Measurements from ENCODE around the gene WFDC1.

Gene WFDC1

GRCh38 chr16:84266451-84266850, 28.2 kb upstream of the WFDC1 start:
- DNase-seq (ENCODE audit: low read depth, low spot score), result peak; percentile 75
- H3K9ac ChIP-seq (ENCODE audit: insufficient read length, low read depth), result peak overlapping the region; percentile 7
- TF ChIP-seq YY1 (IDR thresholded peaks at IDR 0.05; ENCODE audit: insufficient read depth, insufficient read length) (no peak), ZNF274 (IDR thresholded peaks at IDR 0.05; ENCODE audit: low read depth, low read length) (no peak), SUZ12 (IDR thresholded peaks at IDR 0.05; ENCODE audit: extremely low read depth, insufficient read depth, insufficient read length) (no peak)
- H3K4me3 ChIP-seq (ENCODE audit: insufficient read length, low read depth), result no peak overlapping the region
- H3K9me3 ChIP-seq (ENCODE audit: insufficient read depth, low read length), result no peaks in the 10 kb centered on the region; the same call in 1 of the 2 replicates
- no peaks in the 10 kb centered on the region for H3K36me3 ChIP-seq (ENCODE audit: insufficient read depth, insufficient read length, low read length)
- H3K27me3 ChIP-seq (ENCODE audit: insufficient read depth, insufficient read length), result no peaks in the 10 kb centered on the region
- H3K4me1 ChIP-seq (ENCODE audit: insufficient read depth, insufficient read length), result peaks cover 2% of the 10 kb centered on the region

GRCh38 chr16:84267380-84267779, 27.3 kb upstream of the WFDC1 start:
- DNase-seq (ENCODE audit: low read depth, low spot score), result no peak
- TF ChIP-seq SUZ12 (IDR thresholded peaks at IDR 0.05; ENCODE audit: extremely low read depth, insufficient read depth, insufficient read length) (no peak), YY1 (IDR thresholded peaks at IDR 0.05; ENCODE audit: insufficient read depth, insufficient read length) (no peak), ZNF274 (IDR thresholded peaks at IDR 0.05; ENCODE audit: low read depth, low read length) (no peak)
- H3K27me3 ChIP-seq (ENCODE audit: insufficient read depth, insufficient read length), result peaks cover 2% of the 10 kb centered on the region
- H3K9me3 ChIP-seq (ENCODE audit: insufficient read depth, low read length), result no peaks in the 10 kb centered on the region; the same call in 1 of the 2 replicates
- H3K4me1 ChIP-seq (ENCODE audit: insufficient read depth, insufficient read length), result peaks cover 2% of the 10 kb centered on the region
- no peak overlapping the region for H3K9ac ChIP-seq (ENCODE audit: insufficient read length, low read depth)
- no peaks in the 10 kb centered on the region for H3K36me3 ChIP-seq (ENCODE audit: insufficient read depth, insufficient read length, low read length)
- H3K4me3 ChIP-seq (ENCODE audit: insufficient read length, low read depth), result no peak overlapping the region

GRCh38 chr16:84268291-84269040, 26.2 kb upstream of the WFDC1 start:
- Histone ChIP-seq H3K27me3 (ENCODE audit: insufficient read depth, insufficient read length) (peaks cover 4% of the 10 kb centered on the region), H3K4me1 (ENCODE audit: insufficient read depth, insufficient read length) (peaks cover 2% of the 10 kb centered on the region), H3K9ac (ENCODE audit: insufficient read length, low read depth) (no peak overlapping the region), H3K4me3 (ENCODE audit: insufficient read length, low read depth) (no peak overlapping the region), H3K36me3 (ENCODE audit: insufficient read depth, insufficient read length, low read length) (no peaks in the 10 kb centered on the region), H3K9me3 (ENCODE audit: insufficient read depth, low read length) (no peaks in the 10 kb centered on the region)
- TF ChIP-seq SUZ12 (IDR thresholded peaks at IDR 0.05; ENCODE audit: extremely low read depth, insufficient read depth, insufficient read length) (no peak), ZNF274 (IDR thresholded peaks at IDR 0.05; ENCODE audit: low read depth, low read length) (no peak), YY1 (IDR thresholded peaks at IDR 0.05; ENCODE audit: insufficient read depth, insufficient read length) (no peak)
- no peak for DNase-seq (ENCODE audit: low read depth, low spot score)

DNA sequence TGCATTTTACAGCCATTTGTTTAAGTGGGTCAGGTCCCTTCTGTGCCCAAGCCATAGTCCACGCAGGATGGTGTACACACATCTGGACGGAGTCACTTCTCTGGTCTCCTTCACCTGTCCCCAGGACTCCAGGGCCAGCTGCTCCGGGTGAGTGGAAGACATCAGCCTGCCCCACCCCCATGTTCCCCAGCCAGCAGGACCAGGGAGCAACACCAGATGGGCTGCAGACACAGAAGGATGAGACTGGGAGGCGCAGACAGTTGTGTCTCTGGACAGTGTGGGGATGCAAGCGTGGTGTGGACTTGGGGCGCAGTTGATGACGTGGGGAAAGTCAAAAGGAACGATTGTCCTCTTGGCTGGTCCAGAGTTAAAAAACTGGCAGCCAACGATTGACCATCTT, 24.6 kb upstream of the WFDC1 start:
- Histone ChIP-seq H3K9me3 (ENCODE audit: insufficient read depth, low read length) (no peaks in the 10 kb centered on the region), H3K36me3 (ENCODE audit: insufficient read depth, insufficient read length, low read length) (no peaks in the 10 kb centered on the region), H3K9ac (ENCODE audit: insufficient read length, low read depth) (no peak overlapping the region), H3K4me1 (ENCODE audit: insufficient read depth, insufficient read length) (peaks cover 2% of the 10 kb centered on the region), H3K27me3 (ENCODE audit: insufficient read depth, insufficient read length) (peaks cover 4% of the 10 kb centered on the region), H3K4me3 (ENCODE audit: insufficient read length, low read depth) (no peak overlapping the region)
- DNase-seq (ENCODE audit: low read depth, low spot score), result no peak
- TF ChIP-seq YY1 (IDR thresholded peaks at IDR 0.05; ENCODE audit: insufficient read depth, insufficient read length) (no peak), ZNF274 (IDR thresholded peaks at IDR 0.05; ENCODE audit: low read depth, low read length) (no peak), SUZ12 (IDR thresholded peaks at IDR 0.05; ENCODE audit: extremely low read depth, insufficient read depth, insufficient read length) (no peak)

DNA sequence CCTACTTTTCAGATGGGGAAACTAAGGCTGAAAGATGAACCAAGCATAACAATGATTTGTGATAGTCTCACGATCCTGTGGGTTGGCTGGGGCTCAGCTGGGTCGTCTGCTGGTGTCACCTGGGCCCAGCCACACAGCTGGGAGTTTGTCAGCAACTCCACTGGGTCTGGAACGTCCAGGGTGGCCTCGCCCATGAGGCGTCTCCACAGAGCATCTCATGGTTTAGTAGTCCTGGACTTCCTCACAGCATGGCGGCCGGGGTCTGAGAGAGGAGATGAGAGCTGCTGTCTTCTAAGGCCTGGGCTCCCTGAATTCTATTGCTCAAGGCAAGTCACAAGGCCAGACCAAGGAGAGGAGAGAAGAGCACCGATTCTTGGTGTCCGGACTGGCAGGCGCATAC, 24.1 kb upstream of the WFDC1 start:
- DNase-seq (ENCODE audit: low read depth, low spot score), result no peak
- H3K9ac ChIP-seq (ENCODE audit: insufficient read length, low read depth), result no peak overlapping the region
- TF ChIP-seq ZNF274 (IDR thresholded peaks at IDR 0.05; ENCODE audit: low read depth, low read length), result no peak
- TF ChIP-seq SUZ12 (IDR thresholded peaks at IDR 0.05; ENCODE audit: extremely low read depth, insufficient read depth, insufficient read length), result no peak
- no peak for TF ChIP-seq YY1 (IDR thresholded peaks at IDR 0.05; ENCODE audit: insufficient read depth, insufficient read length)

DNA sequence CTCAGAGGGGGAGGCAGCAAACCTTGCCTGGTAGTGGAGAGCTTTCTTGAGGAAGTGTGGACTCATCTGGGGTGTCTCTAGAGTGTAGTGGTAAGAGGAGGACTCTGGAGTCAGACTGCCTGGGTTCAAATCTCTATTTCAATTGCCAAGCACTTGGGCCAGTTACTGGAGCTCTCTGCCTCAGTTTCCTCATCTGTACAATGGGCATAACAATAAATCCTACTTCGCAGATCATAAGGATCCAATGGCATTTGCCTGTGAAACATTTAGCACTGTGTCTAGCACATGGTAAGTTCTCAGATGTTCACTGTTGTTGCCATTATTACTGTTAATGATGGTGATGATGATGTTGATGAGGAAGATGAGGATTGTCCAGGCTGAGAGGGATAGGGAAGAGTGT, 23.6 kb upstream of the WFDC1 start:
- Histone ChIP-seq H3K27me3 (ENCODE audit: insufficient read depth, insufficient read length) (peaks cover 4% of the 10 kb centered on the region), H3K9ac (ENCODE audit: insufficient read length, low read depth) (no peak overlapping the region), H3K9me3 (ENCODE audit: insufficient read depth, low read length) (no peaks in the 10 kb centered on the region), H3K4me1 (ENCODE audit: insufficient read depth, insufficient read length) (peaks cover 2% of the 10 kb centered on the region), H3K4me3 (ENCODE audit: insufficient read length, low read depth) (no peak overlapping the region), H3K36me3 (ENCODE audit: insufficient read depth, insufficient read length, low read length) (no peaks in the 10 kb centered on the region)
- no peak for DNase-seq (ENCODE audit: low read depth, low spot score)
- TF ChIP-seq YY1 (IDR thresholded peaks at IDR 0.05; ENCODE audit: insufficient read depth, insufficient read length) (no peak), ZNF274 (IDR thresholded peaks at IDR 0.05; ENCODE audit: low read depth, low read length) (no peak), SUZ12 (IDR thresholded peaks at IDR 0.05; ENCODE audit: extremely low read depth, insufficient read depth, insufficient read length) (no peak)

More for the DNA sequence above, 24.1 kb upstream of the WFDC1 start:
- peaks cover 4% of the 10 kb centered on the region for H3K27me3 ChIP-seq (ENCODE audit: insufficient read depth, insufficient read length)
- H3K36me3 ChIP-seq (ENCODE audit: insufficient read depth, insufficient read length, low read length), result no peaks in the 10 kb centered on the region
- no peak overlapping the region for H3K4me3 ChIP-seq (ENCODE audit: insufficient read length, low read depth)
- H3K9me3 ChIP-seq (ENCODE audit: insufficient read depth, low read length), result no peaks in the 10 kb centered on the region
- peaks cover 2% of the 10 kb centered on the region for H3K4me1 ChIP-seq (ENCODE audit: insufficient read depth, insufficient read length)

DNA sequence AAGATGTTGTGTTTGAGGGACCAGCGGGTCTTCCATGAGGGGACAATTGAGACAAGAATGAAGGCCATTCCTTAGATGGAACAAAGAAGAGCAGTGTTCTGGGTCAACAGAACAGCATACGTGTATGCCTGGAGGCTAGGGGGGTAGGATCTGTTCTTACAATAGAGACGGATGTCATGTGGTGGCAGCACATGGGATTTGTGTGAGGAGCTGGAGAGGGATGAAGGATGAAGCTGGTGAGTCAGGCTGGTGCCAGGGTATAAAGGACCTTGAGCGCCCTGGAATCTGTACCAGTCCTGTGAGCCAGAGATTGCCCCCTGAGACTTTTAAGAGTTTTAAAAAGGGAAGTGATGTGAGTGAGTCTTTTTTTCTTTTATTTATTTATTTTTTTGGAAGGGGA, 22.8 kb upstream of the WFDC1 start:
- Histone ChIP-seq H3K4me3 (ENCODE audit: insufficient read length, low read depth) (no peak overlapping the region), H3K27me3 (ENCODE audit: insufficient read depth, insufficient read length) (peaks cover 4% of the 10 kb centered on the region), H3K36me3 (ENCODE audit: insufficient read depth, insufficient read length, low read length) (no peaks in the 10 kb centered on the region), H3K9me3 (ENCODE audit: insufficient read depth, low read length) (no peaks in the 10 kb centered on the region), H3K4me1 (ENCODE audit: insufficient read depth, insufficient read length) (peaks cover 2% of the 10 kb centered on the region), H3K9ac (ENCODE audit: insufficient read length, low read depth) (no peak overlapping the region)
- TF ChIP-seq ZNF274 (IDR thresholded peaks at IDR 0.05; ENCODE audit: low read depth, low read length) (no peak), SUZ12 (IDR thresholded peaks at IDR 0.05; ENCODE audit: extremely low read depth, insufficient read depth, insufficient read length) (no peak), YY1 (IDR thresholded peaks at IDR 0.05; ENCODE audit: insufficient read depth, insufficient read length) (no peak)
- DNase-seq (ENCODE audit: low read depth, low spot score), result no peak

All from NT2/D1 (cell line).